HG02943 (cell line): ENCODE results near the gene MKNK2.

Experiments used
- ATAC-seq: cut with Tn5 transposase; IDR thresholded peaks from one replicate; pipeline ENCODE4 v1.9.1; 2021; ENCODE audit warnings: mild to moderate bottlenecking, low read depth, moderate library complexity; ENCODE audit not compliant: unreplicated experiment

Gene MKNK2

GRCh38 chr19:2033825-2034159 is 17.3 kb downstream of the MKNK2 start:
- ATAC-seq = no peak

- no peak for ATAC-seq
Observed at GRCh38 chr19:2033115-2033824, 17.8 kb downstream of the MKNK2 start.

- ATAC-seq = no peak
Observed at GRCh38 chr19:2032296-2032941, 18.6 kb downstream of the MKNK2 start.

- ATAC-seq = no peak
Observed at GRCh38 chr19:2027361-2027760, 23.7 kb downstream of the MKNK2 start.

GRCh38 chr19:2026770-2027169 is 24.3 kb downstream of the MKNK2 start:
- ATAC-seq = no peak

GRCh38 chr19:2022289-2022688 is 28.8 kb downstream of the MKNK2 start:
- ATAC-seq = no peak

- no peak for ATAC-seq
Observed at GRCh38 chr19:2021453-2022140, 29.4 kb downstream of the MKNK2 start.

- no peak for ATAC-seq
Observed at GRCh38 chr19:2018752-2019151, 32.3 kb downstream of the MKNK2 start.

GRCh38 chr19:2016041-2016807 is 34.8 kb downstream of the MKNK2 start:
- ATAC-seq = no peak

GRCh38 chr19:2015608-2015950 is 35.5 kb downstream of the MKNK2 start, which contains the start of gene BTBD2:
TSS of gene BTBD2 (minus strand) at chr19:2015714. CDS start at chr19:2015703, 11 bp downstream.
- no peak for ATAC-seq

- ATAC-seq = no peak
Observed at GRCh38 chr19:2014731-2015607, 36.1 kb downstream of the MKNK2 start.

- no peak for ATAC-seq
Observed at GRCh38 chr19:2014131-2014571, 36.9 kb downstream of the MKNK2 start.

GRCh38 chr19:2013683-2013961 is 37.4 kb downstream of the MKNK2 start:
- no peak for ATAC-seq

GRCh38 chr19:2012941-2013682 is 37.9 kb downstream of the MKNK2 start:
- ATAC-seq = no peak

GRCh38 chr19:2011169-2011568 is 39.9 kb downstream of the MKNK2 start:
- ATAC-seq = no peak

- ATAC-seq = no peak
Observed at GRCh38 chr19:2010135-2010668, 40.8 kb downstream of the MKNK2 start.

- no peak for ATAC-seq
Observed at GRCh38 chr19:2003874-2004273, 47.2 kb downstream of the MKNK2 start.

- no peak for ATAC-seq
Observed at GRCh38 chr19:1999856-2000515, 51.1 kb downstream of the MKNK2 start.
